Hepatocyte (in vitro differentiated cells): ENCODE measurements around the gene MYO3B. TPM values are rescaled to one million over a fixed set of nuclear protein-coding genes. Genes with fewer than 3 reads are reported as not detected.

Experiments used
- DNase-seq: peaks from one replicate; pipeline ENCODE4 v3.0.0-alpha.2; 2016; ENCODE audit warnings: low spot score
- H2AFZ ChIP-seq: fragments of 200-600 bp; sonication (generic); 2 replicates; pipeline ENCODE4 v1.6.0; 2016; ENCODE audit warnings: antibody characterized with exemption, mild to moderate bottlenecking
- H3K27ac ChIP-seq: fragments of 200-600 bp; sonication (generic); 2 replicates; pipeline ENCODE4 v1.5.1; 2016; ENCODE audit warnings: mild to moderate bottlenecking
- H3K27me3 ChIP-seq: fragments of 200-600 bp; sonication (generic); 2 replicates; pipeline ENCODE4 v1.6.1; 2016
- H3K36me3 ChIP-seq: fragments of 200-600 bp; sonication (generic); replicated peaks from 2 replicates; pipeline ENCODE4 v1.5.1; 2016; ENCODE audit warnings: low read depth; ENCODE audit not compliant: insufficient read depth
- H3K4me1 ChIP-seq: fragments of 200-600 bp; sonication (generic); 2 replicates; pipeline ENCODE4 v1.5.1; 2016; ENCODE audit warnings: mild to moderate bottlenecking, moderate library complexity; ENCODE audit not compliant: insufficient read depth
- H3K4me2 ChIP-seq: fragments of 200-600 bp; sonication (generic); 2 replicates; pipeline ENCODE4 v1.6.0; 2016
- H3K4me3 ChIP-seq: fragments of 200-600 bp; sonication (generic); 2 replicates; pipeline ENCODE4 v1.5.1; 2016; ENCODE audit warnings: mild to moderate bottlenecking
- H3K79me2 ChIP-seq: fragments of 200-600 bp; sonication (generic); 2 replicates; pipeline ENCODE4 v1.6.0; 2017; ENCODE audit warnings: mild to moderate bottlenecking
- H3K9me2 ChIP-seq: fragments of 200-600 bp; sonication (generic); replicated peaks from 2 replicates; pipeline ENCODE4 v1.6.0; 2017; ENCODE audit warnings: mild to moderate bottlenecking; ENCODE audit not compliant: insufficient read depth
- H3K9me3 ChIP-seq: fragments of 200-600 bp; sonication (generic); 2 replicates; pipeline ENCODE4 v1.5.1; 2016; ENCODE audit warnings: low read depth, mild to moderate bottlenecking
- H4K20me1 ChIP-seq: fragments of 200-600 bp; sonication (generic); 2 replicates; pipeline ENCODE4 v1.6.0; 2016; ENCODE audit warnings: mild to moderate bottlenecking; ENCODE audit not compliant: insufficient read depth, poor library complexity, severe bottlenecking
- CTCF ChIP-seq: fragments of 200-600 bp; sonication (generic); IDR thresholded peaks from 2 replicates; pipeline ENCODE4 v1.5.1; 2016; ENCODE audit warnings: antibody characterized with exemption, mild to moderate bottlenecking; ENCODE audit not compliant: poor library complexity
- EZH2 ChIP-seq: fragments of 200-600 bp; sonication (generic); IDR thresholded peaks from 2 replicates; pipeline ENCODE4 v1.6.1; 2016; ENCODE audit warnings: antibody characterized with exemption, mild to moderate bottlenecking, borderline replicate concordance
- EZH2phosphoT487 ChIP-seq: fragments of 200-600 bp; sonication (generic); IDR thresholded peaks from one replicate; pipeline ENCODE4 v1.6.1; 2018; ENCODE audit warnings: antibody characterized with exemption, mild to moderate bottlenecking, low read depth, moderate library complexity; ENCODE audit not compliant: unreplicated experiment, severe bottlenecking
- WGBS: methylation state at CpG from one replicate; pipeline ENCODE4 v1.1.6; 2016; ENCODE audit warnings: low lambda C conversion rate; ENCODE audit errors: missing lambda C conversion rate; 5-methylcytosine and 5-hydroxymethylcytosine counted together
- polyA plus RNA-seq: library from polyadenylated mRNA; unstranded; fragments of >200 nt; fragmentation: Nextera tagmentation; extraction: Ambion mirVana; gene quantifications from 2 replicates; pipeline ENCODE4 v1.2.1, GENCODE V29; 2016
- total RNA-seq: library from RNA; depleted of rRNA; stranded (reverse); fragments of >200 nt; gene quantifications from 2 replicates; pipeline ENCODE4 v1.2.3, GENCODE V29; 2014

The MYO3B gene
- total and polyA plus RNA-seq, 2 experiments from 2014 or later = 0.63 to 1.1 TPM

- no peaks in the 10 kb centered on the region for H3K27me3 ChIP-seq
- no peak overlapping the region for H3K27ac ChIP-seq
- WGBS = 91% methylated on average over 7 of the region's 7 CpGs
- H4K20me1 ChIP-seq = no peaks in the 10 kb centered on the region
- no peaks in the 10 kb centered on the region for H3K79me2 ChIP-seq
- no peaks in the 10 kb centered on the region for H3K9me2 ChIP-seq
- no peak overlapping the region for H3K4me3 ChIP-seq
- H3K36me3 ChIP-seq = no peaks in the 10 kb centered on the region
- H3K4me1 ChIP-seq = no peaks in the 10 kb centered on the region
- no peak overlapping the region for H3K4me2 ChIP-seq
- TF ChIP-seq CTCF = no peak
- no peak for TF ChIP-seq EZH2
- TF ChIP-seq EZH2phosphoT487 = no peak
- no peak overlapping the region for H2AFZ ChIP-seq
- no peak for DNase-seq
- H3K9me3 ChIP-seq = no peaks in the 10 kb centered on the region
These were observed 76.4 kb downstream of the MYO3B start for GRCh38 chr2:170254293-170254732.

GRCh38 chr2:170255137-170255536 lies 77.2 kb downstream of the MYO3B start:
- TF ChIP-seq EZH2 (no peak), EZH2phosphoT487 (no peak), CTCF (no peak)
- Histone ChIP-seq H4K20me1 (no peaks in the 10 kb centered on the region), H3K4me2 (no peak overlapping the region), H3K4me3 (no peak overlapping the region), H3K4me1 (no peaks in the 10 kb centered on the region), H3K27ac (no peak overlapping the region), H3K9me3 (no peaks in the 10 kb centered on the region), H3K36me3 (no peaks in the 10 kb centered on the region), H3K79me2 (no peaks in the 10 kb centered on the region), H2AFZ (no peak overlapping the region), H3K27me3 (no peaks in the 10 kb centered on the region), H3K9me2 (no peaks in the 10 kb centered on the region)
- DNase-seq = no peak
- 93% methylated on average over 3 of the region's 3 CpGs for WGBS

- no peak overlapping the region for H2AFZ ChIP-seq
- no peak for DNase-seq
- no peak for TF ChIP-seq CTCF
- TF ChIP-seq EZH2phosphoT487 = no peak
- TF ChIP-seq EZH2 = no peak
- H3K9me3 ChIP-seq = no peaks in the 10 kb centered on the region
- no peak overlapping the region for H3K27ac ChIP-seq
- no peaks in the 10 kb centered on the region for H3K36me3 ChIP-seq
- no peaks in the 10 kb centered on the region for H3K4me1 ChIP-seq
- H3K9me2 ChIP-seq = no peaks in the 10 kb centered on the region
- no peaks in the 10 kb centered on the region for H3K27me3 ChIP-seq
- H3K4me3 ChIP-seq = no peak overlapping the region
- no peaks in the 10 kb centered on the region for H4K20me1 ChIP-seq
- no peaks in the 10 kb centered on the region for H3K79me2 ChIP-seq
- WGBS = 95% methylated on average over 1 of the region's 1 CpG
- no peak overlapping the region for H3K4me2 ChIP-seq
These were observed 78.0 kb downstream of the MYO3B start for GRCh38 chr2:170255971-170256370.

GRCh38 chr2:170258382-170258781 lies 80.4 kb downstream of the MYO3B start:
- H3K79me2 ChIP-seq = no peaks in the 10 kb centered on the region
- no peaks in the 10 kb centered on the region for H3K9me2 ChIP-seq
- no peaks in the 10 kb centered on the region for H3K27me3 ChIP-seq
- no peaks in the 10 kb centered on the region for H3K9me3 ChIP-seq
- H4K20me1 ChIP-seq = no peaks in the 10 kb centered on the region
- no peak for DNase-seq
- no peaks in the 10 kb centered on the region for H3K36me3 ChIP-seq
- H3K4me2 ChIP-seq = no peak overlapping the region
- 78% methylated on average over 3 of the region's 3 CpGs for WGBS
- no peak for TF ChIP-seq EZH2
- no peaks in the 10 kb centered on the region for H3K4me1 ChIP-seq
- H3K27ac ChIP-seq = no peak overlapping the region
- no peak overlapping the region for H3K4me3 ChIP-seq
- no peak overlapping the region for H2AFZ ChIP-seq
